Stimulated activated CD4-positive, alpha-beta T cell treated with anti-CD3 and anti-CD28 coated beads, Interleukin-2, amount 100 ng/mL, for 4 hours (primary cell): ENCODE measurements around the gene RNGTT.
A peak's percentile ranks its signal among the peaks of the same experiment; 100 is the strongest.
"Not testable (repeated sequence)": the region's sequence is repeated elsewhere in the genome, so short reads cannot be mapped to it uniquely, and the experiment has no call there.

ENCODE experiments used
- DNase-seq: peaks from one replicate; pipeline ENCODE4 v3.0.0-alpha.2; 2020; ENCODE audit warnings: low read depth

RNGTT gene

GRCh38 chr6:88963139-88964090, at the start of gene RNGTT:
TSS of gene RNGTT (minus strand) at chr6:88963618. CDS start at chr6:88963409, 209 bp downstream.
- peak; percentile 98 for DNase-seq

- no peak for DNase-seq
These were observed 48.0 kb upstream of the RNGTT start for GRCh38 chr6:89011436-89011835.

GRCh38 chr6:89010825-89011224, 47.4 kb upstream of the RNGTT start:
- no peak for DNase-seq

DNA sequence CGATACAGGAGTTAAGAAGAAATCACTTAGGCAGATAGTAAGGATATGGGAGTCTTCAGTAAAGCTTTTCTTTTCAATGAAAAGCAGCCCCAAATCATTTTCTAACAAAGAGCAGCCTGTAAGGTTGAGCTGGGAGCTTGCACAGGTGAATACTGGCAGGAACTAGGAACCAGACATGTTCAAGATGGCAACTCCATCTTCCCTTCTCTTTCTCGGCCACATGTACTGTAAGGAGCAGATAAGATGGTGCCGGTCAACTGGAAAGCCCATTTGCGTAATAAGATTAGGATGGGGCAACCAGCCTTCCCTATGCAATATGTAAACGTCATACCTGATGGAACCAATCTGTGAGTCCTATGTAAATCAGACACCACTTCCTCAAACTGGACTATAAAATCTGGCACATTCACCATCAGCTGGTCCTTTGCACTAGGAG, 46.2 kb upstream of the RNGTT start:
- no peak for DNase-seq

DNA sequence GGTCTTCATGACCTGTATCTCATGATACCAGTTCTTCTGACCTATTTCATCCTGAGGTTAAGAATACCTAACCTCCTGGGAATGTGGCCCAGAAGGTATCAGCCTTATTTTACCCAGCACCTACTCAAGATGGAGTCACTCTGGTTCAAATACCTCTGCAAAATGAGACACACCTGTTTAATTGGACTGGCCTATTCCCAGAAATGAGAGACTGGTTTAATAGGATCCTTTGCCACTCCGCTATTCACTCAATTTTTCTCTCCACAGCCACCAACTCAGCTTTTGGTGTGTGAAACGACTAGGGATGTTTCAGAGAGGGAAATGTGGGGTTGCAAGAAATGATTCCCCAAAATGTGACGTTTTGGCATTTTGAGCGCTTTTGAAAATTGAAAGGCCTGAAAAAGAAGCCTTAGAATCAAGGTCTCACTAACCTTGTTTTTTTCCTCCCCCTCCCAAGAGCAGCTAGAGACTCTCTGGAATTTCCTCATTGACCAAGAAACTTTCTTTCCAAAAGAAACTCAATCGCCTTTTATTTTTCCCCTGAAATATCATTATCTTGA, 45.5 kb upstream of the RNGTT start:
- DNase-seq = no peak

- DNase-seq = no peak
These were observed 44.8 kb upstream of the RNGTT start for GRCh38 chr6:89008001-89008814.

GRCh38 chr6:89007209-89008000, 44.0 kb upstream of the RNGTT start:
- DNase-seq = no peak

DNA sequence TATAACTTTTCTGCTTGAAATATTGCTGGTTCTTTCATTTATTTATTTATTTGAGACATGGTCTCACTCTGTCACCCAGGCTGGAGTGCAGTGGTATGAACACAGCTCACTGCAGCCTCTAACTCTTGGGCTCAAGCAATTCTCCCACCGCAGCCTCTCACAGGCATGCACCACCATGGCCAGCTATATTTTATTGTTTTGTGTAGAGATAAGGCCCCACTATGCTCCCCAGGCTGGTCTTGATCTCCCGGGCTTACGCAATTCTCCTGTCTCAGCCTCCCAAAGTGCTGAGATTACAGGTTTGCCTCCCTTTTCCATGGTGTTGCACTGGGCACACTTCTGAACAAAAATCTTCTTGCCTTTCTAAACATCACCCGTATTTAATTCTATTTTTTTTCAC, 39.1 kb upstream of the RNGTT start:
- DNase-seq = no peak

DNA sequence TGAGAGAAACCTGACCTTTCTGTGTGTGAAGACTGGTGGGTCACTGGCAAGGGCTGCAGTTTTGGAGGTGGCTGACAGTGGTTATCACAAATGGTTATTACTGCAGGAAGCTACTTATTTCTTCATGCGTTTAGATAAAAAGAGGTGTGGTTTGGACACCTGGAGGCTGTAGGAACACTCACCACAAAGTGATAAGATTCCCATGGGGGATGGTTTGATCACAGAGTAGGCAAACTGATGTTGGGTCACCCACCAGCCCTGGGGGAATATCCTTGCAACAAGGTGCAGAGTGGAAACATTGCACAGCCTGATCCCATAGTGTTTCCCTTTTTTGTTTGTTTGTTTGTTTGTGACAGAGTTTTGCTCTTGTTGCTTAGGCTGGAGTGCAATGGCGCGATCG, 33.9 kb upstream of the RNGTT start:
- no peak for DNase-seq

GRCh38 chr6:88992741-88993552, 29.5 kb upstream of the RNGTT start:
- DNase-seq = no peak

- no peak for DNase-seq
These were observed 25.8 kb upstream of the RNGTT start for GRCh38 chr6:88989215-88989614.

- DNase-seq = no peak
These were observed 24.5 kb upstream of the RNGTT start for GRCh38 chr6:88987922-88988321.

DNA sequence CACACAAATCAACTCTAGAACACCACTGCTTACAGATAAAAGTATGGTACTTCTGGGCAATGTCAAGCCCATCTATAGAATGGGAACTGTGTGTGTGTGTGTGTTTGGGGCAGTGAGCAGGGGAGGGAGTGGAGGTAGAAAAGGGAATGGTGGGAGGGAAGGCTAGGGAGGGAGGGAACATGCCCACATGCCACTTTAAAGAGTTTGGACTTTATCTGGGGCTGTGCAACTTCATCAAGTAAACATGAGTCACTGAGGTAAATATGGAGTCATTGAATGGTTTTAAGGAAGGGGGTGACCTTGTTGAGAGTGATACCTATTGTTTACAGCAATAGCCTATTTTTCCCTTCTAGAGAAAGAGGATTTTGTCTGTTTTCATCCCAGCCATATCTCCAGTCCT, 22.5 kb upstream of the RNGTT start:
- DNase-seq = no peak

- no peak for DNase-seq
These were observed 21.2 kb upstream of the RNGTT start for GRCh38 chr6:88984606-88985005.

DNA sequence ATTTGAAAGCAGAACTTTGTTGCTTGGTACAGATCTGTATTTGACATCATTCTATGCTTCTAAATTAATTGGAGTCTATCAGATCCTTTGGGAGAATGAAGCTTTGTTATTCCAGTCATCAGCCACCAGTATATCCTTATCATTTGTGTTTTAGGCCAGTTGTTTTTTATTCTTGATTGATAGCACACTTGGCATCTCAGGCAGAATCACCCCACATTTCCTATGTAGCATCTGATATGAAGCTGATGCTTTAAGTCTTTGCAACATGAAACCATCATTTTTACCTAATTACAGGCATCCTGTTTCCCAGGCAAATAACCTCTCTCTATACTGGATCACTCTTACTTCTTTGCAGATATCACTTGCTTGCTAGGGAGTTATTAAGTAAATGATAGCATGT, 20.7 kb upstream of the RNGTT start:
- no peak for DNase-seq

- DNase-seq = no peak
These were observed 20.1 kb upstream of the RNGTT start for GRCh38 chr6:88983532-88983931.

DNA sequence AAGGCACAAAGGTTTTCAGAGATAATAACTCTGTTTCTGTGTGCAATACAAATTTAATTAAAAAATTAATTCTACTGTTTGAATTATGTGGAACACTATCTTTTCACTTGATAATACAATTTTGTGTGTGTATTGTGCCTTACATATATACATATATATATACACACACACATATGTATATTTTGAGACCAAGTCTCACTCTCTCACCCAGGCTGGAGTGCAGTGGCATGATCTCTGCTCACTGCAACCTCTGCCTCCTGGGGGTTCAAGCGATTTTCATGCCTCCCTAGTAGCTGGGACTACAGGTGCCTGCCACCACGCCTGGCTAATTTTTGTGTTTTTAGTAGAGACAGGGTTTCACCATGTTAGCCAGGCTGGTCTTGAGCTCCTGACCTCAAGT, 19.7 kb upstream of the RNGTT start:
- DNase-seq = not testable (repeated sequence)

DNA sequence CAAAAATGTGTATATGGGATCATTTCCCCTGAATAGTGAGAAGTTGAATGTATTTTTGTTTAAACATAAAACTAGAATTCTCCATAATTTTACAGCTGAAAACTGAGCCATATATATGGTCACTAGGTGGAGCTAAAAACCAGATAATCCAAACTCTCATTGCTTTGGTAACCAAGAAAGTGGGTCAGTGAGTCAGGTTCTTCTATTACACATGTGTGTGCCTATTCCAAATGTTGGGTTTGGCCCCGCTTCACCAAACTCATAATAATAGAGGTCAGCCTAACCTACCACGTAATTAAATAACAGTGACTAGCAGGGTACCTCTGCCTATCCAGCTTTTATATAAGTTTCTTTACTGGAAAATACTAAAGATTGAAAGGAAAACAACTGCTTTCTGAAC, 19.3 kb upstream of the RNGTT start:
- DNase-seq = no peak

- DNase-seq = no peak
These were observed 12.0 kb upstream of the RNGTT start for GRCh38 chr6:88975369-88975768.

GRCh38 chr6:88972504-88973423, 9.3 kb upstream of the RNGTT start:
- DNase-seq = no peak
